ENCODE data around the gene ATAD1.

GRCh38 chr10:87867453-87867852, 49.4 kb upstream of the ATAD1 start:
- TF ChIP-seq POLR2AphosphoS5 (IDR thresholded peaks at IDR 0.05) (no peak), CTCF (IDR thresholded peaks at IDR 0.05) (no peak), EP300 (IDR thresholded peaks at IDR 0.05) (no peak), POLR2A (IDR thresholded peaks at IDR 0.05) (no peak)
